Measurements from ENCODE around the gene DTNBP1.

DNA sequence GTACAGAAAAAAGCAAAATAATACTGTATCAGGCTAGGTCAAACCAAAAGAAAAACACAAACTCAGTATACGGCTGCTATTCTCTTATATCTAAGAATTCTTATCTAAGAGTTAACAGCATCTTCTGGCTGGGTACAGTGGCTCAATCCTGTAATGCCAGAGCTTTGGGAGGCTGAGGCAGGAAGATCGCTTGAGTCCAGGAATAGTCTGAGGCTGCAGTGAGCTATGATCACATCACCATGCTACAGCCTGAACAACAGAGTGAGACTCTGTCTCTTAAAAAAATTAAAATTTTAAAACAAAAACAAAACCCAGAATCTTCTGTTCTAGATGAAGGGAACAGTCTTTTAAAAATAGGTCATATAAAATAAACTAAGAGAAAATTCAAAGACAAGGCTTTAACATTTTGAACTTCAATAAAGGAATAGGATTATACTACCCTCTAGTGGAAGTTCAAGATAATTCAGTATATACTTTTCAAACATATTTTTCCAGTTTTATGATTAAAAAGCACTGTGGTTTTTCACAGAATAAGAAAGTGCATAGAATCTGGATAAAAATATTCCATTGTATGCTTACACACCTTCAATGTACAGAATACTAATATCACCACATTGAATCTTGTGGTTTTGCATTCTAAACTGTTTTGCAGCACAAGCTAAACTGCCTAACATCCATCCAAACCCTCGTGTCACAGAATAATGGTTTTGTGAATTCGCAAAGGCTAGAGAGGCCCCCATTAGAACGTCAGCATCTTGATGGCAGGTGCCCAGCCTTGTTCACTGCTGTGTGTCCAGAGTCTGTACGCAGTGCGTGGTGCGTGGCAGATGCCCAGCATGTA lies 39.3 kb downstream of the DTNBP1 start:
- TF ChIP-seq, protein P1, sequence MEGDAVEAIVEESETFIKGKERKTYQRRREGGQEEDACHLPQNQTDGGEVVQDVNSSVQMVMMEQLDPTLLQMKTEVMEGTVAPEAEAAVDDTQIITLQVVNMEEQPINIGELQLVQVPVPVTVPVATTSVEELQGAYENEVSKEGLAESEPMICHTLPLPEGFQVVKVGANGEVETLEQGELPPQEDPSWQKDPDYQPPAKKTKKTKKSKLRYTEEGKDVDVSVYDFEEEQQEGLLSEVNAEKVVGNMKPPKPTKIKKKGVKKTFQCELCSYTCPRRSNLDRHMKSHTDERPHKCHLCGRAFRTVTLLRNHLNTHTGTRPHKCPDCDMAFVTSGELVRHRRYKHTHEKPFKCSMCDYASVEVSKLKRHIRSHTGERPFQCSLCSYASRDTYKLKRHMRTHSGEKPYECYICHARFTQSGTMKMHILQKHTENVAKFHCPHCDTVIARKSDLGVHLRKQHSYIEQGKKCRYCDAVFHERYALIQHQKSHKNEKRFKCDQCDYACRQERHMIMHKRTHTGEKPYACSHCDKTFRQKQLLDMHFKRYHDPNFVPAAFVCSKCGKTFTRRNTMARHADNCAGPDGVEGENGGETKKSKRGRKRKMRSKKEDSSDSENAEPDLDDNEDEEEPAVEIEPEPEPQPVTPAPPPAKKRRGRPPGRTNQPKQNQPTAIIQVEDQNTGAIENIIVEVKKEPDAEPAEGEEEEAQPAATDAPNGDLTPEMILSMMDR (IDR thresholded peaks at IDR 0.05): peak; percentile 25 to 71 (median 63)
- no peak for TF ChIP-seq POLR2A (IDR thresholded peaks at IDR 0.05)

Data from prostate gland (tissue), 2 donors.